ENCODE data around the gene OR4C6.

The OR4C6 gene

DNA sequence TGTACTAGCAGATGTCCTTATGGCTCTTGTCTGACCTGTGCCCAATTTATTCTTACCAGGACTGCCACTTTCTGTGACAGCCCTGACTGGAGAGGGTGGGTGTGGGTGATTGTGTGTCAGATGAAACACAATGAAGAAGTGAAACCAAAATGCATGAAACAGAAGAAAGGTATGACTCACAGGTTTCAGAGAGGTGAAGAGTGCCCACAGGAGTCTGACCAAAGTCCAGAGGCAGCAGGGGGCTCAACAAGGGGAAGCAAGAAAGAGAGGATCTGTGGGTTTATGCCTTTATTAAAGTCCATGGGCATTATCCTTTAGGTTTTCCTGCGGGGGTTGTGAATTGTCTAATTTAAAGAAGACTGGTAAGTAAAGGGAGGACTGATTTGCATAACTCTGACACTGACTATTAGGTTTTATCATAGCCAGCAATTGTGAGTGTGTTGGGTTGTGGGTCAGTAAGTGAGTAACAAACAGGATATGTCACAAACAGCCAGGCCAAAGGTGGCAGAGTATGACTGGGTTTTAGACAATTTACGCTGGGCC, 3.9 kb upstream of the OR4C6 start:
- TF ChIP-seq, protein P1, sequence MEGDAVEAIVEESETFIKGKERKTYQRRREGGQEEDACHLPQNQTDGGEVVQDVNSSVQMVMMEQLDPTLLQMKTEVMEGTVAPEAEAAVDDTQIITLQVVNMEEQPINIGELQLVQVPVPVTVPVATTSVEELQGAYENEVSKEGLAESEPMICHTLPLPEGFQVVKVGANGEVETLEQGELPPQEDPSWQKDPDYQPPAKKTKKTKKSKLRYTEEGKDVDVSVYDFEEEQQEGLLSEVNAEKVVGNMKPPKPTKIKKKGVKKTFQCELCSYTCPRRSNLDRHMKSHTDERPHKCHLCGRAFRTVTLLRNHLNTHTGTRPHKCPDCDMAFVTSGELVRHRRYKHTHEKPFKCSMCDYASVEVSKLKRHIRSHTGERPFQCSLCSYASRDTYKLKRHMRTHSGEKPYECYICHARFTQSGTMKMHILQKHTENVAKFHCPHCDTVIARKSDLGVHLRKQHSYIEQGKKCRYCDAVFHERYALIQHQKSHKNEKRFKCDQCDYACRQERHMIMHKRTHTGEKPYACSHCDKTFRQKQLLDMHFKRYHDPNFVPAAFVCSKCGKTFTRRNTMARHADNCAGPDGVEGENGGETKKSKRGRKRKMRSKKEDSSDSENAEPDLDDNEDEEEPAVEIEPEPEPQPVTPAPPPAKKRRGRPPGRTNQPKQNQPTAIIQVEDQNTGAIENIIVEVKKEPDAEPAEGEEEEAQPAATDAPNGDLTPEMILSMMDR (IDR thresholded peaks at IDR 0.05; ENCODE audit: low read depth, low read length, missing control alignments): no peak
- in situ Hi-C loops (cut with HindIII; ENCODE audit: low pct_ligation_motif_present, low sequenced_read_pairs): no loop called here

DNA sequence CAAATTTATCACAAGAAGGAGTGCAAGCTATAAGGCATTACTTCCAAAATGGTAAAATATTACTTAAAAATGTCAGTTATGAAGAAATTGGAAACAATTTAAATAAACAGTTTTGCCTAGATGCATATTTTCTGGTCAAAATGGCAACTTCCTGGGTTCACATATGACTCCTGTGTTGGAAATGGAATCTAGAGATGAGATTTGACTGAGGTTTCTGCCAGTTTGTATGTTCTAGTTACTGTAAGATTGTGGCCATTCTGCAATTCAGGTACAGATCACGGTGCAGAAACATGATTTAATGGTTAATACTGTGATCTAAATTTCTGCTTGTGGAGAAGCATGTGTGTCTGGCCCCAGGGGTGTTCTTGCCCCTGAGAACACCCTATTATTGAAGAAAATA, 3.4 kb upstream of the OR4C6 start:
- in situ Hi-C loops (cut with HindIII; ENCODE audit: low pct_ligation_motif_present, low sequenced_read_pairs): no loop called here
- Histone ChIP-seq H3K4me3 (ENCODE audit: low read depth, low read length) (no peak overlapping the region), H3K36me3 (replicated peaks) (no peaks in the 10 kb centered on the region), H3K27me3 (replicated peaks) (no peaks in the 10 kb centered on the region), H3K27ac (no peak overlapping the region)
- no peak for DNase-seq
- TF ChIP-seq, protein P1 (IDR thresholded peaks at IDR 0.05; ENCODE audit: low read depth, low read length, missing control alignments): no peak

More for the DNA sequence above, 3.9 kb upstream of the OR4C6 start:
- no peak for DNase-seq
- Histone ChIP-seq H3K36me3 (replicated peaks) (no peaks in the 10 kb centered on the region), H3K27me3 (replicated peaks) (no peaks in the 10 kb centered on the region), H3K4me3 (ENCODE audit: low read depth, low read length) (no peak overlapping the region), H3K27ac (no peak overlapping the region)

DNA sequence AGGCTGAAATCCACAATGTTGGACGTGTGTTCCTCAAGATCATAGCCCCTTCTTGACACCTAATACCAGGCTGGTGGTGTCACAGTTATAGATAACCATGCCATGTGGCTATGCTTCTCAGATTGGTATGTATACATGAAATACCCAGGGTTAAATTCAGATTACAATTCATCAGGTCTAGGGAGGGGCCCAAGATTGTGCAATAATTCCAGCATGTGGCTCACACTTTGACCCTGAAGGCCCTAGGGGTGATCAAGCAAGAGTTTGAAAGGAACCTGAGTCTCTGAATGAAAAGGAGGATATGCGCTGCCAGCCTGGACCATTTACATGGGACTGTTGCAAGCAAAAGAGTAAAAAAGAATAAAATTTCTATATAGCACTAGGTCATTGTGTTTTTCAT, 7.4 kb downstream of the OR4C6 start:
- Histone ChIP-seq H3K27ac (no peak overlapping the region), H3K27me3 (replicated peaks) (no peaks in the 10 kb centered on the region), H3K36me3 (replicated peaks) (no peaks in the 10 kb centered on the region), H3K4me3 (ENCODE audit: low read depth, low read length) (no peak overlapping the region)
- TF ChIP-seq, protein P1 (IDR thresholded peaks at IDR 0.05; ENCODE audit: low read depth, low read length, missing control alignments): no peak
- no peak for DNase-seq
- in situ Hi-C loops (cut with HindIII; ENCODE audit: low pct_ligation_motif_present, low sequenced_read_pairs): no loop called here

- no peak overlapping the region for H3K27ac ChIP-seq
- H3K27me3 ChIP-seq (replicated peaks): no peaks in the 10 kb centered on the region
- H3K4me3 ChIP-seq (ENCODE audit: low read depth, low read length): no peak overlapping the region
- DNase-seq: no peak
- TF ChIP-seq, protein P1 (IDR thresholded peaks at IDR 0.05; ENCODE audit: low read depth, low read length, missing control alignments): no peak
- in situ Hi-C loops (cut with HindIII; ENCODE audit: low pct_ligation_motif_present, low sequenced_read_pairs): no loop called here
- H3K36me3 ChIP-seq (replicated peaks): no peaks in the 10 kb centered on the region
Measured at GRCh38 chr11:55673860-55674259, 11.9 kb downstream of the OR4C6 start.

DNA sequence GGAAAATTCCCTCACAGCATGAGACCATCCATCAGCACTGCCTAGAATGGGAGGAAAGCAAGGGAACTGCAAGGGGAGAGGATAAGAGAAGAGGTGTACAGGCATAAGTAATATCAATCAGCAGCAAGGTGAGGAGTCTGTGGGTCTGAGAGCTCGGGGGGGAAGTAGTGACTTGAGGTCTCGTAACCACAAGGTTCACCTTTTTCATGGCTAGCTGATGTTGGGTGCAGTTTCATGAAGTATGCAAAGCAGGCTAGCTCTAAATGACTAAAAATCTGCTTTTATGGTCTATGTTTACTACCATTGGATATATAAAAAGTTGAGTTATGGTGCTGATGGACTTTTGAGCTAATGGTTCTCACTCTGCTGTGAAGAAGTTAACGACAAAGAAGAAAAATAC, 35.8 kb downstream of the OR4C6 start:
- TF ChIP-seq, protein P1 (IDR thresholded peaks at IDR 0.05; ENCODE audit: low read depth, low read length, missing control alignments): no peak
- in situ Hi-C loops (cut with HindIII; ENCODE audit: low pct_ligation_motif_present, low sequenced_read_pairs): no loop called here
- DNase-seq: no peak

GRCh38 chr11:55701429-55701828, 39.4 kb downstream of the OR4C6 start:
- in situ Hi-C loops (cut with HindIII; ENCODE audit: low pct_ligation_motif_present, low sequenced_read_pairs): no loop called here
- Histone ChIP-seq H3K27ac (no peak overlapping the region), H3K4me3 (ENCODE audit: low read depth, low read length) (no peak overlapping the region), H3K36me3 (replicated peaks) (no peaks in the 10 kb centered on the region), H3K27me3 (replicated peaks) (no peaks in the 10 kb centered on the region)
- TF ChIP-seq, protein P1 (IDR thresholded peaks at IDR 0.05; ENCODE audit: low read depth, low read length, missing control alignments): no peak
- no peak for DNase-seq

More for the DNA sequence above, 35.8 kb downstream of the OR4C6 start:
- H3K27ac ChIP-seq: no peak overlapping the region
- no peak overlapping the region for H3K4me3 ChIP-seq (ENCODE audit: low read depth, low read length)
- H3K27me3 ChIP-seq (replicated peaks): no peaks in the 10 kb centered on the region
- H3K36me3 ChIP-seq (replicated peaks): no peaks in the 10 kb centered on the region
